NCI-H1694 treated with DMSO at 0.1 percent for 48 hours (cell line): ENCODE data around the gene PCSK7.
"Not testable (repeated sequence)": the region's sequence is repeated elsewhere in the genome, so short reads cannot be mapped to it uniquely, and the experiment has no call there.

Source experiments
- DNase-seq: peaks from one replicate; lab custom pipeline; 2025; lab: John Stamatoyannopoulos, UW

The PCSK7 gene, protein sequence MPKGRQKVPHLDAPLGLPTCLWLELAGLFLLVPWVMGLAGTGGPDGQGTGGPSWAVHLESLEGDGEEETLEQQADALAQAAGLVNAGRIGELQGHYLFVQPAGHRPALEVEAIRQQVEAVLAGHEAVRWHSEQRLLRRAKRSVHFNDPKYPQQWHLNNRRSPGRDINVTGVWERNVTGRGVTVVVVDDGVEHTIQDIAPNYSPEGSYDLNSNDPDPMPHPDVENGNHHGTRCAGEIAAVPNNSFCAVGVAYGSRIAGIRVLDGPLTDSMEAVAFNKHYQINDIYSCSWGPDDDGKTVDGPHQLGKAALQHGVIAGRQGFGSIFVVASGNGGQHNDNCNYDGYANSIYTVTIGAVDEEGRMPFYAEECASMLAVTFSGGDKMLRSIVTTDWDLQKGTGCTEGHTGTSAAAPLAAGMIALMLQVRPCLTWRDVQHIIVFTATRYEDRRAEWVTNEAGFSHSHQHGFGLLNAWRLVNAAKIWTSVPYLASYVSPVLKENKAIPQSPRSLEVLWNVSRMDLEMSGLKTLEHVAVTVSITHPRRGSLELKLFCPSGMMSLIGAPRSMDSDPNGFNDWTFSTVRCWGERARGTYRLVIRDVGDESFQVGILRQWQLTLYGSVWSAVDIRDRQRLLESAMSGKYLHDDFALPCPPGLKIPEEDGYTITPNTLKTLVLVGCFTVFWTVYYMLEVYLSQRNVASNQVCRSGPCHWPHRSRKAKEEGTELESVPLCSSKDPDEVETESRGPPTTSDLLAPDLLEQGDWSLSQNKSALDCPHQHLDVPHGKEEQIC

DNA sequence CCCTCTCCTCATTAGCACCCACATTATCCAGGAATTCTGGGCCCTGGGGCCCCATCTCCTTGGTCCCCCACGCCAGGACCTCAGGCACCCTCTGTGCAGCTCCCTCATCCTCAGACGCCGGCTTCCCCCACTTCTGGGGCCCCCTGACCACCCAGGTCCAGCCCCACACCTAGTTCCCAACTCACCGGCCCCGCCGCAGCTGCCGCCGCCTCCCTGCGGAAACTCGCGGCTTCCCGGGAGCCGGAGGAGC, at the start of gene PCSK7:
TSS of gene PCSK7 (minus strand) at position 232 of the 250 bp plus-strand sequence. CDS start 2,229 bp downstream, outside the sequence.
- DNase-seq: no peak

DNA sequence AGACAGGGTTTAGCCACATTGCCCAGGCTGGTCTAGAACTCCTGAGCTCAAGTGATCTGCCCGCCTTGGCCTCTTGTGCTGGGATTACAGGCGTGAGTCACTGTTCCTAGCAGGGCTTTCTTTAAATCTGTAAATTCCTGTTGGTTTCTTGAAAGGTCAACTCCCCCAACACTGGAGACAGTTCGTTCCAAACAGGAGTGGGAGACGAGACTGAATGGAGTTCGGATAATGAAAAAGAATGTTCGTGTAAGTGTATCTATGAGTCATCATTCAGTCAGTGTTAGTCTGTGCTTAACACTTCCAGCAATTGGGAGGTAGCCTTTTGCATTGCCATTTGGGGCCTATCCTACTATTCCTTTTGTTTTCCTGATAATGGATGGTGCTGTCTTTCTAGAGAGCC, 49.3 kb upstream of the PCSK7 start:
- no peak for DNase-seq

DNA sequence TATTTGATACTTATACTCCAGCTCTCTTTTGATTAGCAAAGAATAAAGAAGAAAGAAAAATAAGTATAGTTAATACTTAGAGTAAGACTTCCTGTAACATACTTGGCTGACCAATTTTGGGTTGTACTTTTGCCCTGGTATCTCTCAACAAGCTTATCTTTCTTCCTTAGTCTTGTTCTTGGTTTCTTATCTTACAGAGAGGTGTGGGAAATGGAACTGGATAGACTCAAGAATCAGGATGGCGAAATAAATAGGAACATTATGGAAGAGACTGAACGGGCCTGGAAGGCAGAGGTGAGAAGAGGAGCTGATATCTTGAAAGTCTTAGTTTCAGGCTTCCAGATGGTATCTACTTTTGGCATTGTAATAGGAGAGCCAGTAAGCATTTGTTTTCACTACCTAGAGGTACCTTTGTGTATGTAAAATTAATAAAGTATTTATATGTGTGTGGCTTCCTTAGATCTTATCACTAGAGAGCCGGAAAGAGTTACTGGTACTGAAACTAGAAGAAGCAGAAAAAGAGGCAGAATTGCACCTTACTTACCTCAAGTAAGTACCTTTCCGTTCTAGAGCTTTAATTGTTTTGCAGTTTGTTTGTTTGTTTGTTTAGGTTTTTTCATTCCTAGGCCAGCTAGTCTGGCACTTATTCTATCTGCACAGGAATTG, 48.0 kb upstream of the PCSK7 start:
- DNase-seq: no peak

DNA sequence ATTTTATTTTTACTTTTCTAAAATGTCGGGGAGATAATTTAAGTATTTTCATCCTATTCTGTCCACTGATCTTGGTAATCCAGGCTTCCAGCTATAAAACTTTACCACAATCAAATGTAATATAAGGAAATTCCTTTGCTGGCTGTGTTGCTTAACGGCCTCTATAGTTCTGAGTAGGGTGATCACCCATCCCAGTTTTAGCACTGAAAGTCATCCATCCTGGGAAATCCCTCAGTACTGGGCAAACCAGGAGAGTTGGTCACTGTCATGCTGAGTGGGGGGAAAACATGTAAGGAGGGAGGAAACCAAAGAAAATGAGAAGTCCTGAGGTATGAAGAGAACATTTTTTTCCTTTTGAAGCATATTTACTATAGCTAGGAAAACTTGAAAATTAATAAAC, 46.5 kb upstream of the PCSK7 start:
- DNase-seq: no peak

DNA sequence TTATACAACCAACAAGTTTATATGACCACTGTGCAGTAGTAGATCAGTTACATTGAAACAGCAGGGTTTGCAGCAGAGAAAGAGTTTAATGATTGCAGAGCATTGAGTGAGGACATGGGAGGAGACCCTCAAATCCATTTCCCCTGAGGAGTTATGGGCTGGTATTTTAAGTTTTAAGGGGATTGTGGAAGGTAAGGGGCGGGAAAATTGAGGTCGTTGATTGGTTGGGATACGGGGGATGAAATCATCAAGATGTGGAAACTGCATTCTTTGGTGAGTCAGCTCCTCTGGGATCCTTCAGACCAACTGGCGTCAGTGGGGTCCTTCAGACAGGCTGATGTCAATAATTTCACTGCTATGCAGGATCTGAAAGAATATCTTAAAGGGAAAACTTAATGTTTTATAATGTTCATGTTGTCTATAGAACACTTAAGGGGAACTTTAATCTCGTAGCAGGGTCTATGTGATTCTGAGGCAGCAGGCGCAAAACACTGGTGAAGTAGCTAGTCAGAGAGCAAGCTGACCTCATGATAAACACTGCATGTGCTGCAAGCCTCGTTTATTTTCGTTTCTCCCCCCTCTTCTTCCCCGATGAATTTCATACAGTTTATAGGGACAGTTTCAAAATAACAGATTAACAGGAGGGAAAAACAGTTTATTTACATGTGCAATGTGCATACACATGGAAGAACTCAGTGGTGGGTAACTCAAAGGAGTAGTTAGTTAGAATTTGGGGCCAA, 41.8 kb upstream of the PCSK7 start:
- DNase-seq: no peak

DNA sequence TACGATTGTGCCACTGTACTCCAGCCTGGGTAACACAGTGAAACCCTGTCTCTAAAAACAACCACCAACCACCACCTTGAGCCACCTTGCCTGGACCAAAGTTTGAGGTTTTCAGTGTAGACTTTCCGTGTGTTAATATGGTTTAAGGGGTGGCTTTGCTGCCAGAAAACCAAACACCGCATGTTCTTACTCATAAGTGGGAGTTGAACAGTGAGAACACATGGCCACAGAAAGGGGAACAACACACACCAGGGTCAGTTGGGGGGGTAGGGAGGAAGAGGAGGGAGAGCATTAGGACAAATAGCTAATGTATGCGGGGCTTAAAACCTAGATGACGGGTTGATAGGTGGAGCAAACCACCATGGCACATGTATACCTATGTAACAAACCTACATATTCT, 40.3 kb upstream of the PCSK7 start:
- not testable (repeated sequence) for DNase-seq

DNA sequence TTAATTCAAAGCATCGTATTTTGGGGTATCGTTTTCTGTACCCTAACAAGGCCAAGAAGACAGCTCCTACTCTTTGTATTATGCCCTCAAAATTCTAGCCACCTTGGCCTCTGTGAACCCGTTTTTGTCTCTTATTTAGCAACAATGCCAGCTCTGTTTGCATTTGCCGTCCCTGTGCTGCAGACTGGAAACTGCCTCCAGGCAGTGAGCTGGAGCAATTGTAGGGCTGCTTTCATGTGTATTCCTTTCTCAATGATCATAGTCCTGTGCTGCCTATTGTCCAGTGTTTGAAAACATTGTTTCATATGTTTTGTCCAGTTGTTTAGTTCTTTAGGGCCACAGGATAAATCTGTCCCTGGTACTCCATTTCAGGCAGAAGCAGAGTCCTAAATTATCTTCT, 39.3 kb upstream of the PCSK7 start:
- DNase-seq: no peak

DNA sequence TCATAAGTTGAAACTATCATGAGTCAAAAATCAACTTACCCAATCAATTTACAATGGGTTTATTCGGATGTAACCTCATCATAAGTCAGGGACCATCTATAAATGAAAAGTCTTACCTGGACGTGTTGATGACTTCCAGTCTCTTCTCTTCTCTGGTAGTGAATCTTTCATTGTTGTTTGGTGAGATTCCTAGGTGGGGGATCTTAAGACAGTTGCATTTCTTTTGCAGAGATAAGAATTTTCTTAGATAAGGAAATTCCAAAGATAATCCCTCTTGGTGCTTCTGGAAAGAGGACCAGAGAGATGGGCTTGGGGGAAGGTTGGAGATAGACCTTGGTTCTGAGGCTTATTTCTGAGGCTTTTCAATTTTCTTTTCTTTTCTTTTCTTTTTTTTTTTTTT, 38.0 kb upstream of the PCSK7 start:
- no peak for DNase-seq

DNA sequence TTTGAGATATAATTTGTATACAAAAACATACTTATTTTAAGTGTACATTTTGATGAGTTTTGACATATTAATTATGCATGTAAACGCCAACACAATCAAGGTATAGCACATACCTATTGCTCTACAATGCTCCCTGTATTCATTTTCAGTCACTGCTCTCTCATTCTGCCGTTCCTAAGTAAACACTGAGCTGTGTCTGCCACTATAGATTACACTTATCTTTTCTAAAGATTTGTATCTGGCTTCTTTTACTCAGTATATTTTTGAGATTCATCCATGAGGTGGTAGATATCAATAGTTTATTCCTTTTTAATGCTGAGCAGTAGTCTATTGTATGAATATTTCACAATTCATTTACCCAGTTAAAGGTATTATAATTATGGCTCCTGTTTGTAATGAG, 33.9 kb upstream of the PCSK7 start:
- DNase-seq: no peak

DNA sequence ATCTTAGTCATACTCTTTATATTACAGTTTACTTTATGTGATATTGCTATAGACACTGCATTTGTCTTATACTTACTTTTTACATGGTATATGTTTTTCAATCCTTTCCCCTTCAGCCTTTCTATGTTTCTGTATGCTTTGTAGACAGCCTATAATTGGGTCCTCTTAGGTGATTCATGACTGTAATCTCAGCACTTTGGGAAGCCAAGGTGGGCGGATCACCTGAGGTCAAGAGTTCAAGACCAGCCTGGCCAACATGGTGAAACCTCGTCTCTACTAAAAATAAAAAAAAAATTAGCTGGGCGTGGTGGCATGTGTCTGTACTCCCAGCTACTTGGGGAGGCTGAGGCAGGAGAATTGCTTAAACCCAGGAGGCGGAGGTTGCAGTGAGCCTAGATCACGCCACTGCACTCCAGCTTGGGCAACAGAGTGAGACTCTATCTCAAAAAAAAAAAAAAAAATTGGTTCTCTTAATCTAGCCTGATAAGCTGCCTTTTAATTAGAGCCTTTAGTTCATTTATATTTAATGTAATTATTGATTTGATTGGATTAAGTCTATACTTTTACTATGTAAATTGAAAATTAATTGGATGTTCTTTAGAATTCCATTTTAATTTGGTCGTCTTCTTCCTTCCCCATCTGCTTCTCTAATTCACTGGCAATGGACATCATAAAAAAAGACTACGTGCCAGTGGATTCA, 32.9 kb upstream of the PCSK7 start:
- not testable (repeated sequence) for DNase-seq

DNA sequence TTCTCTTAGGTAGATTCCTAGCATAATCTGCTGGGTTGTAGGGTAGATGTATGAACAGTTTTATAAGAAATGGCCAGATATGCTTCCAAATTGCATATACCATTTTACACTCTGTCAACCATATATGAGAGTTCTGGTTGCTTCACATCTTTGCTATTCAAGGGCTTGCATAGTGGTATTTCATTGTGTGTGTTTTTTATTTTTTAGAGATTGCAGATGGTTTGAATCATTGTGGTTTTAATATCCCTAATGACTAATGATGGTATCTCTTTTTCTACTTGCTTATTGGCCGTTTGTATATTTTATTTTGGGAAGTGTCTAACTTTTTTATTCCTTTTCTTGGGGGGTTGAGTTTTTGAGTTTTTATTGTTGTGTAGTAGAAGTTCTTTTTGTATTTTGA, 27.5 kb upstream of the PCSK7 start:
- DNase-seq: no peak

DNA sequence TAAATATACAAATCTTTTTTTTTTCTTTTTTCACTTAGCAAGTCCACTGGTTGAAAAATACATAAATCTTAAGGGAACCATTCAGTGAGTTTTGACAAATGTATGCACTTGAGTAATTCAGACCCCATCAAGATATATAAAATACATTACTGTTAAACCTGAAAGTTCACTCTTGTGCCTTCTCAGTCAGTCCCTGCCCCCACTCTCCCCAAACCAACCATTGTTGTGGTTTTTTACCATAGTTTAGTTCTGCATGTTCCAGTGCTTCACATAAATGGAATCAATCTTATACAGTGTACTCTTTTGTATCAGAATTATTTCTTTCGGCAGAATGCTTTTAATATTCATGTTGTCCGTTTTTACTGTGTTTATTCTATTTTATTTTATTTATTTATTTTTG, 26.7 kb upstream of the PCSK7 start:
- DNase-seq: no peak

DNA sequence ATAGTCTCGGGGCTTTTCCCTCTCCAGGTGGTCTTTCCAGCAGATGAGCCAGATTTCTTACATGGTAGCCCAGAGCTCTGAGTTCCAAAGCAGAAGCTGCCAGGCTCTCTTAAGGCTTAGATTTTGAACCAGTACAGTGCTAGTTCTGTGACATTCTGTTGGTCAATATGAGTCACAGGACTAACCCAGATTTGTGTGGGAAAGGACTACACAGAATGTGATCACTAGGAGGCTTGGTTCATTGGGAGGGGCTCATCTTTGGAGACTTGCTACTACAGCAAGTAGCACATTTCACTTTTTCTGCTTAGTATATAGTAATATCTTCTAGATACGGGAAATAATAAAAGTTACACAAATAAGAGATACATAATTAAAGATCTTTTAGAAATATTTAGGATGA, 24.7 kb upstream of the PCSK7 start:
- no peak for DNase-seq

DNA sequence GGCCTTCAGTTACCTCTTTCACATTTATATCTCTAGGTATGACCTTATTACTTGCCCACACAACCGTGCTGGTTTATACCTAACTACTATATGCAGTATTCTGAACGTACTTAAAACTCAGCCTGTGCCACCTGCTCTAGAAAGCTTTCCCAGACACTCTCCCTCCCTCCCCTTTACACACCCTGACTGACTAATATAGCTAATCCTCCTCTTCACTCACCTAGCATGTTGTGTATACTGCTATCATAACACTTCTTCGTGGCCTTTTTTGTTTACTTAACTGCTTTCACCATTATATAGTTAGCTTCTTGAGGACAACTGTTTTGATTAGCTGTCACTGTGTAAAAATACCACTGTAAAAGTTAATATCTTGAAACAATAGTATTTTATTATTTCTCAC, 24.1 kb upstream of the PCSK7 start:
- no peak for DNase-seq

DNA sequence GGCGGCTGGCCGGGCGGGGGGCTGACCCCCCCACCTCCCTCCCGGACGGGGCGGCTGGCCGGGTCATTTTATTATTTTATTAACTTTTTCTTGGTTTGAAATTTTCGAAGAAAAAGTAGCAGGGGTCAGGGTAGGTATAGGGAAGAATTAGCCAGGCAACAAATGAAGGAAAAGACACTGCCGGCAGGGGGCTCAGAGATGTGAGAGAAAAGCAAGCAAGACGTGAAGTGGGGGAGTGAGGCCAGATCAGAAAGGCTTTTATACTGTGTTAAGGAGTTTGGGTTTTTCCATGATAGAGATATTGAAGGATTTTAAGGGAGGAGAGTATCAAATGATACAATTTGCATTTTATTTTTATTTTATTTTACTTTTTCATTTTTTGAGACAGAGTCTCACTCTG, 19.6 kb upstream of the PCSK7 start:
- no peak for DNase-seq

DNA sequence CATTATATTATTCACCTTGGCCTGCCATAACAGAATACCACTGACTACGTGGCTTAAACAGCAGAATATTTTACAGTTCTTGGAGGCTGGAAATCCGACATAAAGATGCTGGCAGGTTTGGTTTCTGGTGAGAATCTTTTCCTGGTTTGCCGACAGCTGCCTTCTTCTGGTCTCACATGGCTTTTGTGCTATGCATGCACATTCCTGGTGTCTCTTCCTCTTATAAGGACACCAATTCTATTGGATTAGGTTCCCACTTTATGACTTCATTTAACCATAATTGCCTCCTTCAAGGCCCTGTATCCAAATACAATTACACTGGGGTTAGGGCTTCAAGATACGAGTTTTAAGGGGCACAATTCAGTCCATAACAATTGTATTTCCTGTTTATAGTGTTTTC, 17.7 kb upstream of the PCSK7 start:
- DNase-seq: no peak

DNA sequence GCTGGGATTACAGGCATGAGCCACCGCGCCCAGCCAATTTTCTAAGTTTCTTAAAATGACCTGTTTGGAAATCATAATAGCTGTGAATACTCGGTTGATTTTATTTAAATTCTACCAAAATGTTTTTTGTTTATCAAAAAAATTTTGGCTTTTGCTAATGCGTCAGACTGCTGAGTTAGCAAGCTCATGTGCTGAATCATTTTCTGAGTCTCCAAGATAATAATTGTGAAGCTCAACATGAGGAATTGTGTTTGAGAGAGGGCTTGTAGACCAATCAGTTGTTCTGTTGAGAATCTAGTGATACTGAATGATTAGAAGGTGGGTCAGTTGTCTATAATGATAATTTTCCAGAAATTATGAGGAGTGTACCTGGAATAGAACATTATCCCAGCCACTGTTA, 16.5 kb upstream of the PCSK7 start:
- DNase-seq: no peak

DNA sequence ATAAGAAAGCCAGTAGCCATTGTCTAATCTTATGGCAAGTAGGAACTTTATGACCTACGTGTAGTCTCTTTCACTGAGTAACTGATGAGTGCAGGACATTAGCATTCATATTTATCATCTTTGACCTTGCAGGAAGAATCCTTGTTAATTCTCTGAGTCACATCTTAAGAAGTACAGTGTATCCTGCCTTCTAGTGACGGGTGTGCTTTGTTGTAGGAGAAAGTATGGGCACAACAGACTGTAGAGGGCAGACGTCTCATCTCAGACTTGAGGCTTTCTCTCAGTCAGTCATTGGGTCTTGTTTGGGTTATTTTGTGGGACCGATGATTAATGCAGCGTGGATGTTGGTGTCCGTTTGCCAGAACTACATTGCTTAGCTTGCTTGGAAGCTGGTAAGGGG, 7.4 kb upstream of the PCSK7 start:
- no peak for DNase-seq

DNA sequence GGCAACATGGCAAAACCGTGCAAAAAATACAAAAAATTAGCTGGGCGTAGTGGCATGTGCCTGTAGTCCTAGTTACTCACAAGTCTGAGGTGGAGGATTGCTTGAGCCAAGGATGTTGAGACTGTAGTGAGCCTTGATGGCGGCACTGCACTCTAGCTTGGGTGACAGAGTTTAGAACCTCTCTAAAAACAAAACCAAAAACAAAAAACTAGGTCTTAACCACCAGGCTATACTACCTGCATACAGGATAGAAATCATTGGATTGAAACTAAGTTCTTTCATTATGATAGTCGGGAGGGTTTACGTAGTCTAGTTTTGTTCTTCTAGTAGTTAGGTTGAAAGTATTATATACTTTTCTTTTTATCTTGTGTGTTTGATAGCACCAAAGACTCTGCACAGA, 6.3 kb upstream of the PCSK7 start:
- no peak for DNase-seq

DNA sequence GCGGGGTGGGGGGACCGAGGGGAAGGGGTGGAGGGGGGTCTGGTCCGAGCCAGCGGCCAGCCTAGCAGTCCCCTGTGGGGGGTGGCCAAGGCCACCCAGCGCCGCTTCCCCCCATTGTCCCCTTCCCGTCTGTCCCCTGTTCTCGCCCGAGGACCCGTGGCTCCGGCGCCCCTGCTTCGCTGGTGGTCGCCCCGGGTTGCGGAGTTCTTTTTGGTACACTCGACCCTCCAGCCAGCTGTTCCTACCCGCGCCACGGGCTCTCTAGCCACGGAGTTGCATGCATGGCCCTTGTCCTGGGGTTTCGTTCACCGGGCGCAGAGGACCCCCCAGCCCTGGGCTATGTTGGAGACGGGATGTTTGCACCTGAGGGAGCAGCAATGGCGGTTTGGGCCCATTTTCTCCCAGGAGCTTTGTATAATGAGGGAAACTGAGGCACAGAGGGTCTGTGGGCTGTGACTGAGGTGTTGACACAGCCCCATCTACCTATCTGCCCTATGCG, 1.1 kb upstream of the PCSK7 start:
- DNase-seq: no peak

DNA sequence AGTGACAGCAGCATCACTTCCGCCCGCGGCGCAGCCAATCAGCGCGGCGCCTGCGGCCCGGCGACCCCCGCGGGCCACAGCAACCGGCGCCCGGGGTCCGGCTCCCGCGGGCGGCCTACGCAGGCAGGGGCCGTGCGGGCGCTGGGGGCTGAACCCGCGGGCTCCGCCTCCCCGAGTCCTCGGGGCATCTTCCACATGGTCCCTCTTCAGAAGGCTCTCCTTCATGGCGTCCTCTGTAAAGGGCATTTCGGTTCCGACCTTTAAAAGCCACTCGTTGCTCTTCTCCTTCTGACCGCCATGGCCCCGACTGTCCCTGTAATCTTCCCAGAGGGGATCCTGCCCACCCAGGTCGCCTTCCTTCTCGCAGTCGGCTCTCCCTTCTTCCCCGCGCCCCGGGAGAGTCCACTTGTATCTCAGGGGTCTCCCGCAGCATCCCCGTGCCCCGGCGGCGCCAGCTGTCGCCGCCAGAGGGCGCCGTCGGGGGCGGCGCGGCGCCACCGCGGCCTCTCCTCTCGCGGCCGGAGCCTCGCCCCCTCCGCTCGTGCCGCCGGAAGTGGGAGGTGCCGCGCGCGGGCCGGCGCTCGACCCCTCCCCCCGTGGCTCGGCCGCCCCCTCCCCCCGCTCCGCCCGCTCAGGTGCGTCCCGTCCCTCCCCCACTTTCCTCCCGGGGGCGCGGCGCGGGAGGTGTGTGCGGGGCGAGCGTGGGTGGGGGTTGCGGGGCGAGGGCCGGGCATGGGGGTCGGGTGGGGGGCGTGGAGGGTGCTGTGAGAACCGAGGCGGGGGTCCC, 412 bp upstream of the PCSK7 start, which contains the start of gene RNF214:
TSS of gene RNF214 (plus strand) at position 580 of the 787 bp plus-strand sequence. CDS start 1,602 bp downstream, outside the sequence.
- DNase-seq: peak; percentile 15
